Measurements from ENCODE around the gene WARS2.

Gene WARS2

GRCh38 chr1:119093721-119094120, 46.7 kb downstream of the WARS2 start:
- H3K36me3 ChIP-seq (ENCODE audit: control insufficient read depth, insufficient read depth, low read length), result no peaks in the 10 kb centered on the region
- no peak for DNase-seq (ENCODE audit: extremely low read depth, insufficient read length)
- H3K4me3 ChIP-seq (replicated peaks; ENCODE audit: low read depth, low read length), result no peak overlapping the region
- no peaks in the 10 kb centered on the region for H3K27me3 ChIP-seq (replicated peaks; ENCODE audit: control insufficient read depth, insufficient read depth, low read length)
- TF ChIP-seq CTCF (IDR thresholded peaks at IDR 0.05; ENCODE audit: insufficient read depth, low read length, poor library complexity, severe bottlenecking), result no peak

GRCh38 chr1:119091618-119092017, 48.8 kb downstream of the WARS2 start:
- DNase-seq (ENCODE audit: extremely low read depth, insufficient read length), result no peak
- H3K27me3 ChIP-seq (replicated peaks; ENCODE audit: control insufficient read depth, insufficient read depth, low read length), result no peaks in the 10 kb centered on the region
- no peak for TF ChIP-seq CTCF (IDR thresholded peaks at IDR 0.05; ENCODE audit: insufficient read depth, low read length, poor library complexity, severe bottlenecking)
- H3K4me3 ChIP-seq (replicated peaks; ENCODE audit: low read depth, low read length), result no peak overlapping the region
- no peaks in the 10 kb centered on the region for H3K36me3 ChIP-seq (ENCODE audit: control insufficient read depth, insufficient read depth, low read length)

- H3K4me3 ChIP-seq (replicated peaks; ENCODE audit: low read depth, low read length), result no peak overlapping the region
- no peaks in the 10 kb centered on the region for H3K36me3 ChIP-seq (ENCODE audit: control insufficient read depth, insufficient read depth, low read length)
Measured at GRCh38 chr1:119090250-119090649, 50.2 kb downstream of the WARS2 start.

GRCh38 chr1:119086830-119087229, 53.6 kb downstream of the WARS2 start:
- TF ChIP-seq CTCF (IDR thresholded peaks at IDR 0.05; ENCODE audit: insufficient read depth, low read length, poor library complexity, severe bottlenecking), result no peak
- DNase-seq (ENCODE audit: extremely low read depth, insufficient read length), result no peak
- H3K27me3 ChIP-seq (replicated peaks; ENCODE audit: control insufficient read depth, insufficient read depth, low read length), result no peaks in the 10 kb centered on the region
- no peak overlapping the region for H3K4me3 ChIP-seq (replicated peaks; ENCODE audit: low read depth, low read length)
- no peaks in the 10 kb centered on the region for H3K36me3 ChIP-seq (ENCODE audit: control insufficient read depth, insufficient read depth, low read length)

More at GRCh38 chr1:119090250-119090649, 50.2 kb downstream of the WARS2 start:
- no peaks in the 10 kb centered on the region for H3K27me3 ChIP-seq (replicated peaks; ENCODE audit: control insufficient read depth, insufficient read depth, low read length)
- TF ChIP-seq CTCF (IDR thresholded peaks at IDR 0.05; ENCODE audit: insufficient read depth, low read length, poor library complexity, severe bottlenecking), result no peak
- DNase-seq (ENCODE audit: extremely low read depth, insufficient read length), result no peak

- no peak for TF ChIP-seq CTCF (IDR thresholded peaks at IDR 0.05; ENCODE audit: insufficient read depth, low read length, poor library complexity, severe bottlenecking)
- Histone ChIP-seq H3K27me3 (replicated peaks; ENCODE audit: control insufficient read depth, insufficient read depth, low read length) (no peaks in the 10 kb centered on the region), H3K36me3 (ENCODE audit: control insufficient read depth, insufficient read depth, low read length) (no peaks in the 10 kb centered on the region), H3K4me3 (replicated peaks; ENCODE audit: low read depth, low read length) (no peak overlapping the region)
- no peak for DNase-seq (ENCODE audit: extremely low read depth, insufficient read length)
Measured at GRCh38 chr1:119084798-119085197, 55.7 kb downstream of the WARS2 start.

GRCh38 chr1:119083980-119084379, 56.5 kb downstream of the WARS2 start:
- H3K4me3 ChIP-seq (replicated peaks; ENCODE audit: low read depth, low read length), result no peak overlapping the region
- no peaks in the 10 kb centered on the region for H3K36me3 ChIP-seq (ENCODE audit: control insufficient read depth, insufficient read depth, low read length)

More at GRCh38 chr1:119083980-119084379, 56.5 kb downstream of the WARS2 start:
- no peak for DNase-seq (ENCODE audit: extremely low read depth, insufficient read length)
- TF ChIP-seq CTCF (IDR thresholded peaks at IDR 0.05; ENCODE audit: insufficient read depth, low read length, poor library complexity, severe bottlenecking), result no peak
- H3K27me3 ChIP-seq (replicated peaks; ENCODE audit: control insufficient read depth, insufficient read depth, low read length), result no peaks in the 10 kb centered on the region

Data from GM06990 (cell line).